HS-5 (cell line): ENCODE data around the gene MYL11.
"Not testable (repeated sequence)": the region's sequence is repeated elsewhere in the genome, so short reads cannot be mapped to it uniquely, and the experiment has no call there.

Source experiments
- DNase-seq: peaks from one replicate; pipeline ENCODE4 v3.0.0-alpha.2; 2012; ENCODE audit warnings: low read depth

The MYL11 gene

GRCh38 chr16:30374538-30374937, at the start of gene MYL11:
Gene MYL11 (plus strand): TSS chr16:30374802. CDS start chr16:30374858, 56 bp downstream.
- DNase-seq, result no peak

DNA sequence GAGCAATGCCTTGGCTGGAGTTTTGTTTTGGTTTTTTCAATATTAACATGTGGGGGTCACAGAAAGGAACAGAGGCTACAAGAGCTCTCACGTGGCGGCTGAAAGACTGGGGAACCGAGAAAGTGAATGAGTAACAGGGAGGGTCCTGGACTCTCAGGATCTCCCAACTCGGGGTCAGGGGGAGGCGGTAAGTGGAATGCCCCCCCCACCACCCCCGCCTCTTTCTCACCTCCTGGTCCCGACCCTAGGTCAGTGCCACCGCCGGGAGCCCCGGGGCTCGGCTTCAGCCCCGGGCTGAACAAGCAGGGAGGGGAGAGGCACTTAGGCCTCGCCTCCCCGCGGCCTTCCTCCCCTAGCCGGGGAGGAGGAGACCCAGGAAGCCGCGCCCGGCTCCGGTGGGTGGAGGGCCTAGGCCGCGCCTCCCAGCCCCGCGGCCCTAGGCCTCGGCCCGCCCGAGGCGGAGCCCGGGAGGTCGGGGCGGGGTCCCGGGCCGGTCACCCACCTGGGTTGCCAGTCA, 40.1 kb upstream of the MYL11 start:
- DNase-seq, result not testable (repeated sequence)

GRCh38 chr16:30335028-30335597, 39.5 kb upstream of the MYL11 start:
- peak; percentile 20 for DNase-seq

- DNase-seq, result no peak
These were observed 38.8 kb upstream of the MYL11 start for GRCh38 chr16:30335598-30336474.

- DNase-seq, result not testable (repeated sequence)
These were observed 36.6 kb upstream of the MYL11 start for GRCh38 chr16:30337964-30338357.

- not testable (repeated sequence) for DNase-seq
These were observed 35.9 kb upstream of the MYL11 start for GRCh38 chr16:30338715-30339114.

DNA sequence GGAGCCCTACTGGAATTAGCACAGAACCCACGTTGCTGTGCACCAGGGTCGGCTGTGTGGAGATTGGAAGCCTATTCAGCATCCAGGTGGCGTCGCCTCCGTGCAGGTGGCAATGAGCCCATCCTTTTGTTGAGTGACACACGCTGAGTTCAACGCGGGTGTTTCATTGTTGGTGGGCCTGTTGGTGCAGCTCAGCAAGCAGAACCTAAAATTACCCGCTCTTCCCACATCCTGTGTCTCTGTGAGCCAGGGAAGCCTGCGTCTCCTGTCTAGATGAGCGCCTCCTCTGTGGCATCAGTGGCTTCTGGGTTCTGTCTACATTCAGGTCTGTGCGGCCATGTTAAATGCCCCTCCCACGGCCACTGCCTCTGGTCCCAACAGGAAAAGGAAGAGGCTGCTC, 34.0 kb upstream of the MYL11 start:
- no peak for DNase-seq

DNA sequence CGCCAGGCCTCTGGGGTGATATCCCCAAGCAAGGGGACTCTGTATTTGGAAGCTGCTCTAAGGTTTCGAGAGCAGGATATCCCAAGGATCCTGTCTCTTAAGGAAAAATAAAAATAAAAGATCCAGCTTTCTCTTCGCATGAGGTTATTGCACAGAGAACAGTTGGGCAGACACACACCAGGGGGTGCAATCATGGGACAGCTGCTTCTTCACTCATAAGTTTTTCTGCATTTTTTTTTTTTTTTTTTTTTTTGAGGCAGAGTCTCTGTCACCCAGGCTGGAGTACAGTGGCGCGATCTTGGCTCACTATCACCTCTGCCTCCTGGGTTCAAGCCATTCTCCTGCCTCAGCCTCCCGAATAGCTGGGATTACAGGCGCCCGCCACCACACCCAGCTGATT, 32.6 kb upstream of the MYL11 start:
- not testable (repeated sequence) for DNase-seq

GRCh38 chr16:30342751-30343490, 31.7 kb upstream of the MYL11 start:
- DNase-seq, result no peak

GRCh38 chr16:30343491-30343820, 31.1 kb upstream of the MYL11 start:
- DNase-seq, result not testable (repeated sequence)

- DNase-seq, result no peak
These were observed 28.3 kb upstream of the MYL11 start for GRCh38 chr16:30346286-30346685.

DNA sequence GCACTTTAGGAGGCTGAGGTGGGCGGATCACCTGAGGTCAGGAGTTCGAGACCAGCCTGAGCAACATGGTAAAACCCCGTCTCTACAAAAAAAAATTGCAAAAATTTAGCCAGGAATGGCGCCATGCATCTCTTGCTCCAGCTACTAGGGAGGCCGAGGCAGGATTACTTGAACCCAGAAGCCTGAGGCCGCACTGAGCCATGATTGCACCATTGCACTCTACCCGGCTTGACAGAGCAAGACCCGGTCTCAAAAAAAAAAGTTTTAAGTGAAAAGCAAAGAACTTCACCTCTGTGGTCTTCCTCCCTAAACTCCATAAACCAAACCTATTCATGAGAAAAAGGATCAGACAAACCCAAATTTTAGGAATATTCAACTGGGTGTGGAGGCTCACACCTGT, 26.5 kb upstream of the MYL11 start:
- DNase-seq, result no peak

GRCh38 chr16:30348929-30349328, 25.7 kb upstream of the MYL11 start:
- no peak for DNase-seq

DNA sequence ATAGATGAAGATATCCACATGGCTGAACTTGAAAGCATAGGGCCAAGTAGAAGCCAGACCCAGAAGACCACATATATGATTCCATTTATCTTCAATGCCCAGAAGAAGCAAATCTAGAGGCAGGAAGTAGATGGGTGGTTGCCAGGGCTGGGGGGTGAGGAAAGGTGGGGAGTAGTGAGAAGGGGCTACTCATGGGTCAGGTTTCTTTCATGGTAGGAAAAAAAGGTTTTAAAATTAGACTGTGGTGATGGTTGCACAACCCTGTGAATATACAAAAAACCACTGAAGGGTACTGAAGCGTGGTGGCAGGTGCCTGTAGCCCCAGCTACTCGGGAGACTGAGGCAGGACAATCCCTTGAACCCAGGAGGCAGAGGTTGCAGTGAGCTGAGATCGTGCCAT, 24.9 kb upstream of the MYL11 start:
- no peak for DNase-seq

GRCh38 chr16:30350134-30350871, 24.3 kb upstream of the MYL11 start:
- DNase-seq, result no peak

- no peak for DNase-seq
These were observed 23.6 kb upstream of the MYL11 start for GRCh38 chr16:30351001-30351441.

GRCh38 chr16:30351586-30352419, 22.8 kb upstream of the MYL11 start:
- peak; percentile 37 for DNase-seq

DNA sequence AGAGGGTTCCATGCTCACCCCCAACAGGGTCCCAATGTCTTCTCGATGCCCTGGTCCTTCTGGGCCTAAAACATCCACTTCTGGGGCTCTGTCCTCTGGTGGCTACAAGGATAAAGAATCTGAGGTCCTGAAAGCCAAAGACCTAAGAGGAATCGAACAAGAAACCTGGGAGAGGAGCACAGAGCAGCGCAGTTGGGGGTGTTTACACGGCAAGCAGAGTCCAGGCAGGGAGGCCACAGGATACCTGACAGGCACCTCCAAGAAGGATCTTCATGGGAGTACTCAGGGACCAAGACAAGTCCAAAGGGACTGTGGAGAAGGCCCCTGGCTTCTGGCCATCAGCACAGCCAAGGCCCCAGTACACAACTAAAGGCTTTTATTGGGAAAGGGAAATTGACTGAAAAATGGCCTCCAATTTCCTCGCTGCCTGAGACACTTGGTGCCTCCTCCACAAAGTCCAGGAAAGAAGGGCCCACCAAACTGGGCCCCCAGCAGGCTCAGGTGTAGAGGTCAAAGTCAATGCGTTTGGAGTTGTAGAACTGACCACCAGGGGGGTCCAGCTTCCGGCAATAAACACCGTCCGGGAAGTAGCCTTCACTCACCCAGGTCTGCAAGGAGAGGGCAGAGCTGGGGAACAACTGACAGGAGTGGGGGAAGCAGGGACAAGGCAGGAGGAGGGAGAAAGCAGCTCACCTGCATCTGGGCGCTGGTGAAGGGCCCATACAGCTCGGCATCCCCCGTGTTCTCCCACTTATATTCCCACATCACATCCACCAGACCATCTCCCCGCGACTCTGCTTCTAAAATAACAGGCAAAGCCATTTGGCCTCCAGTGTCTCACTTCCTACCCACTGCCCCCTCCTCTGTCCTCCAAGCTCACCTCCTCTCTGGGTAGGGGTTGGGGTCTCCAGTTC, 21.9 kb upstream of the MYL11 start:
- DNase-seq, result no peak

DNA sequence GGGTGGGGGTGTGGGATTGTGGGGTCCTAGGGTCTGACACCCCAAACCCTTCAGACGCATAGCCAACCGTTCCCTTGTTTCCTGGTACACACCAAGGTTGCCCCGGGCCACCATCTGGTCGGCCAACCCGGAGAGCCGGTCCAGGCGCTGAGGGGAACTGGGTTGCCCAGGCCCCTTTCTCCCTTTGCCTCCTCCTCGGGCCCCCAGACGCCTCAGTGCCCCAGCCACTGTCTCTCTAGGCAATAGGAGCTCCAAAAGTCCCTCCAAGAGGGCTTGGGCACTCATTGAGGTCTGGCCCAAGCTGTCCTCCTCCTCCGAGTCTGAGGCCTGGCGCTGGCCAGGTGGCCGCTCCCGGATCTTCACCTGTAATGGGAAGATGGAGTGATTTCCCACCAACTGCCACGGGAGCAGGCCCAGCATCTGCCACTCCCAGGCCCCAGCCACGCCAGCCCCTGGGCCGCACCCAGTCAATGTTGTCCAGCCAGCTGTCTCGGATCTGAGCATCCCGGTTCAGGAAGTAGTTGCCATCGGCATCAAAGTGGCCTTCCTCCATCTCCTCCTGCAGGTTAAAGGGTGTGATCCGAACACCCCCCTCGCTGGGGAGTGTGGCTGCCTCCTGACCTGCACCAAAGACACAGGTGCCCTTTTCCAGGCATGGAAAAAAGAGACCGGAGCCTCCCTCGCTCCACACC, 21.0 kb upstream of the MYL11 start:
- DNase-seq, result no peak
